SU-DHL-6 (cell line): ENCODE results near the gene ANKS1B.

Experiments
- EZH2phosphoT487 ChIP-seq: fragments of 200-600 bp; sonication (generic), shearing (Covaris generic); conservative IDR thresholded peaks from 2 replicates; pipeline ENCODE4 v1.6.1; 2018; ENCODE audit warnings: mild to moderate bottlenecking, antibody characterized with exemption, low read length, moderate library complexity, mixed read lengths
- TF ChIP-seq, protein P1 (sequence below): fragments of 200-600 bp; sonication (generic); IDR thresholded peaks from one replicate; pipeline ENCODE4 v1.5.1; 2017; ENCODE audit warnings: antibody characterized with exemption, mild to moderate bottlenecking, low read length, moderate library complexity; ENCODE audit not compliant: insufficient read depth, poor library complexity, severe bottlenecking

DNA sequence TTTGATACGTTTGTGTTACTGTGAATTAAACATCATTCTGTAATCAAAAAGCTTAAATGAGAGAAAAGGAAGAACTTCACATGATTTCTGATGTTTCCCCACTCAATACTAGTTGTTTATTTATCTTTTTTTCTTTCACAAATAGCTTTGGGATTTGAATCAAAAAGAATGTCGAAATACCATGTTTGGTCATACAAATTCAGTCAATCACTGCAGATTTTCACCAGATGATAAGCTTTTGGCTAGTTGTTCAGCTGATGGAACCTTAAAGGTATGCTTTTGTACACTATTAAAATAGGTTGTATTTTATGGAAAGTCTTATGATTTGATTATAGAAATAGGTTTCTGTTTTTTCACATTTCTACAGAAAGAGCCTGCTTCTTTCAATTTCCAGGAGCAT, 1298.1 kb downstream of the ANKS1B start:
- TF ChIP-seq, protein P1, sequence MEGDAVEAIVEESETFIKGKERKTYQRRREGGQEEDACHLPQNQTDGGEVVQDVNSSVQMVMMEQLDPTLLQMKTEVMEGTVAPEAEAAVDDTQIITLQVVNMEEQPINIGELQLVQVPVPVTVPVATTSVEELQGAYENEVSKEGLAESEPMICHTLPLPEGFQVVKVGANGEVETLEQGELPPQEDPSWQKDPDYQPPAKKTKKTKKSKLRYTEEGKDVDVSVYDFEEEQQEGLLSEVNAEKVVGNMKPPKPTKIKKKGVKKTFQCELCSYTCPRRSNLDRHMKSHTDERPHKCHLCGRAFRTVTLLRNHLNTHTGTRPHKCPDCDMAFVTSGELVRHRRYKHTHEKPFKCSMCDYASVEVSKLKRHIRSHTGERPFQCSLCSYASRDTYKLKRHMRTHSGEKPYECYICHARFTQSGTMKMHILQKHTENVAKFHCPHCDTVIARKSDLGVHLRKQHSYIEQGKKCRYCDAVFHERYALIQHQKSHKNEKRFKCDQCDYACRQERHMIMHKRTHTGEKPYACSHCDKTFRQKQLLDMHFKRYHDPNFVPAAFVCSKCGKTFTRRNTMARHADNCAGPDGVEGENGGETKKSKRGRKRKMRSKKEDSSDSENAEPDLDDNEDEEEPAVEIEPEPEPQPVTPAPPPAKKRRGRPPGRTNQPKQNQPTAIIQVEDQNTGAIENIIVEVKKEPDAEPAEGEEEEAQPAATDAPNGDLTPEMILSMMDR, result no peak
- TF ChIP-seq EZH2phosphoT487, result no peak
